GM19438 (cell line): ENCODE results near the gene TSPYL1.
A peak's percentile ranks its signal among the peaks of the same experiment; 100 is the strongest.
"Not testable (repeated sequence)": the region's sequence is repeated elsewhere in the genome, so short reads cannot be mapped to it uniquely, and the experiment has no call there.

Experiments used
- ATAC-seq: cut with Tn5 transposase; IDR thresholded peaks from one replicate; pipeline ENCODE4 v1.9.1; 2021; ENCODE audit warnings: low read depth; ENCODE audit not compliant: unreplicated experiment

TSPYL1 gene

DNA sequence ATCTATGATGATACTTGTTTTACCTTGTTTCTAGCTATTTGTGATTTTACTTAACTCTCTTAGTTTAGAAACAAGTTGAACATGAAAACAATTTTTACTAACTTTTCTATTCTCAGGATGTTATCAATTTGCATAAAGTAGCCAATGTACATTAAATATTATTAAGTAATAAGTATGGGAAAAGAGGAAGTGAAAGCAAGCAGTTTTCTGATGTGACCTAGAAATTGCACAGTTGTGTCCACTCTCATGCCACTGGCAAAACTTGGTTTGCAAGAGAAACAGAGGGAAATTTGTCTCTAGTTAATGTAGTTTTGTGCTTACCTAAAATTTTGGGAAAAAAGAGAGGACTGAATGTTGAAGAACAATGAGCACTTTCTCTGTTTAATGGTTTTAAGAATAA is 19.2 kb upstream of the TSPYL1 start:
- ATAC-seq = peak; percentile 71

DNA sequence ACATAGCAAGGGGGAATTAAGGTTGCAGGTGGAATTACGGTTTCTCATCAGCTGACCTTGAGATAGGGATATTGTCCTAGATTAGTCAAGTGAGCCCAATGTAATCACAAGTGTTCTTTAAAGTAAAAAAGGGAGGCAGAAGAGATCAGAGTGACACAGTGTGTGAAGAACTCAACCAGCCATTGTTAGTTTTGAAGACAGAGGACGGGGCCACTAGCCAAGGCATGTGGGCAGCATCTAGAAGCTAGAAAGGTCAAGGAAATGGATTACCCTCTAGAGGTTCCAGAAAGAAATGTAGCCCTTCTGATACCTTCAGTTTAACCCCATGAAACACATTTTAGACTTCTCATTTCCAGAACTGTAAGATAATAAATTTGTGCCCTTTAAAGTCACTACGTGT is 18.5 kb upstream of the TSPYL1 start:
- ATAC-seq = no peak

DNA sequence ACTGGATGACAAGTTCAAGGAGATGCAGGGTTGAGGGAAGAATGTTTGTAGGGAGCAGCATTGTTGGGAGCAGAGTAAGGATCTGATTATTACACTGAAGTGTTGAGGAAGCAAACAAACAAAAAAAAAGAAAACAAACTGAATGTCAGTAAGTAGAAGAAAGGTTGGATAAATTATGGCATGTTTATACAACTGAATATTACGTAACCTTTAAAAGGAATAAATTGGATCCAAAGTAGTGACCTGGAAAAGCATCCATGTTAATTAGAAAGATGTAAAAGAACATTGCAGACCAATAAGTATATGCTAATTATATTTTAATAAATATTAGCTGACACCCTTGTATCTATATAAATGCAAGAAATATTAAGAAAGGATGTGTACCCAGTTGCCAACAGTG is 12.8 kb upstream of the TSPYL1 start:
- no peak for ATAC-seq

DNA sequence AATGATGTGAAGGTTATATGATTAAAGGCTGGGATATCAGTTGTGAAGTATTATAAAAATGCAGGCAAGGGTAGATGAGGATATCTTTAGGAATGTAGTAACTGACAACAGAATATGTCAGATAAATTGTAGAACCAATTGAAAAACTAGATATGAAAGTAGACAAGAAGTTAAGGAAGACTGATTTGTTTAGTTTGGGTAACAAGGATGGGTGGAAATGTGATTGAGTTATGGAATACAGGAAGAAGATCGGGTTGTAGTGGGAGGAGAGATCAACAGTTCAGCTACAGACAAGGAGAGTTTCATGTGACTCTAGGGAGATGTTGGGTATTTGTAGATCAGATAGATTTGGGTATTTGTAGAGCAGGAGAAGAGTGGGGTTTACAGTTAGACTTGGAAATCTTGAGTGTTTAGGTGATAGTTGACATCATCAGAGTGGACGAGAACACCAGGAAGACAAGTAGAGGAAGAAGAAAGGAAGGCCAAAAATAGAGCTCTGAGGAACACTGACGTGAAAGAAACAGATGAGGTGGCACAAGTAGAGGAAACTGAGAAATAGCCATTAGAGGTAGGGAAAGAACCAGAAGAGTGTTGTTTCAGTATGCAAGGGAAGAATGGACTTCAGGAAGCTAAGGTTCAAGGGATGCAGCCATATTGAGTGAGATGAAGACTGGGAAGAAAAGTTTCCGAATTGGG is 12.1 kb upstream of the TSPYL1 start:
- ATAC-seq = no peak

DNA sequence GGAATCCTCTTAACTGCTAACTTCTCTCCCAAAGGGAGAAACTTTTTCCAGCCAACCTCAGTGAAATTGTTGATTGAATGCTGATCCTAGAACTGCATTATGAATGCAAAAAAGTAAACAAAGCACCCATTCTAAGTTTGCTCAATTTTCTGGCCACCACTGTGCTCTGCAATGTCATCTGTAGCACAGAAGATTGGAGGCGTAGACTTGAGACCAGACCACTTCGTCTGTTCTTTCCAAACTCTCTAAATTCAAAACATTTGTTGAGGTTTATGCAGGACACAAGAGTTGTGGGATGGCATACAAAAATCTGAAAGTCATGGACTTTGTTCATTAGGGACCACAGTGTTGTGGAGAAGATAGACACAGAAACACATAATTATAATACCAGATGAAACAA is 11.1 kb upstream of the TSPYL1 start:
- no peak for ATAC-seq

DNA sequence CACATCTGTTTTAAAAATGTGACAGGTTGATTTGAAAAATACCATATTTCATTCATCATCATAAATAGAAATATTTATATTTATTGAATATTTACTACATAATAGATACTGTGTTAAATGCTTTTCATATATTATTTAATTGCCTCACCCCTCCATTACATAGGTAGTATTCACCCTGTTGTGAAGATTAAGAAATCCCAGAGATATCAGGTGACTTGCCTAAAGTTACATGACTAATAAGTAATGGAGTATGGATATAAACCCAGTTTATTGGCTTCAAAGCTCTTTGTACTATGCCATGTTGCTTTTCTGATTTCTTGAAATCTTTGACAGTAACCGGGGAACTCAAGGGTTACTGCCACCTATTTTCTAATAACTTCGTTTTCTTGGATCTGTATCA is 10.1 kb upstream of the TSPYL1 start:
- no peak for ATAC-seq

DNA sequence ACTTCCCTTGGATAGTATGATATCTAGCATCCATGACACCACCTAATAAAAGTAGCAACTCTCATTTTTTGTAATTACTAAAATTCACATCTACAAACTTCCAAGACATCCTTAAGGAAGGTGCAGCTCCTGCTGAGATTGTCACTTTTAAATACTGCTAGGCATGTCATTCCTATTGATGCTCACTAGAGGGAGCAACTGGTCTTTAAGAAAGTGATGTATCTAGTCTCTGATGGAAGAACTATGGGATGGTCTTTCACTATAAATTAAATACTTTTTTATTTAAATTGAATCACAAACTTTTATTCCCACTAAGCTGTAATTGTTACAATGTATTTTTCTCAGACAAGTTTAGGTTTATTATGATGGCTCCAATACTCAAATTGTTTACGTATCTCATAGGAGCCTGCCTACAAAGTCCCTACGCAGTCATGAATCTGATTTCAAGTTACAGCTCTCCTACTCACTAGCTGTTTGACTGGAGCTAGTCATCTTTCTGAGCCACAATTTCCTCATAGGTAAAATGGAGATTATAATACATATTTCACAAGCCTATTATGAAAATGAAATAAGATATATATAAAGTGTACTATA is 8.1 kb upstream of the TSPYL1 start:
- no peak for ATAC-seq

DNA sequence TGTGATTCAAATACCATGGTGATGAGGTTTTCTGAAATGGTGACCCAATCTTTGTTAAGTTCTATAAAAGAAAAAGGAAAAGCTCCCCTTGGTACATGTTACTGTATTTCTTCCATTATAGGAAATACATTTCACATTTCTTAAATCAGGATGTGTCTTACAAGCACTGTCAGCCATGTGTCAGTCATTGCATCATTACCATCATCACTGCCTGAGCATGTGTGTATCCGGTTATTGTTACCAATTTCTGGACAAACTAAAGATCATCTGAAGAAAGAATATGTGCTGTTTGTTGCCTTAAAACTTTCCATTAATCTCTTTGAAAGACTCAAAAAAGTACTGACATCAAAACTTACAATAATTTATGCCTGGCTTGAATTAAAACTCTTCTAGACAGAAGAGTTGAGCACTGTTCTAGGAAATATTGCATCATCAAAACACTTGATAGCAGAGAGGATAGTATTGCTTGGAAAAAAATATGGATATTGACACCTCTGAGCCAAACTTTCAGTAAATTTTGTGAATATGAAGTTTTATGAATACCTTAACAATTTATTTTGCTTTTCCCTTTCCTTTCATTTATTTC is 7.1 kb upstream of the TSPYL1 start:
- ATAC-seq = no peak

DNA sequence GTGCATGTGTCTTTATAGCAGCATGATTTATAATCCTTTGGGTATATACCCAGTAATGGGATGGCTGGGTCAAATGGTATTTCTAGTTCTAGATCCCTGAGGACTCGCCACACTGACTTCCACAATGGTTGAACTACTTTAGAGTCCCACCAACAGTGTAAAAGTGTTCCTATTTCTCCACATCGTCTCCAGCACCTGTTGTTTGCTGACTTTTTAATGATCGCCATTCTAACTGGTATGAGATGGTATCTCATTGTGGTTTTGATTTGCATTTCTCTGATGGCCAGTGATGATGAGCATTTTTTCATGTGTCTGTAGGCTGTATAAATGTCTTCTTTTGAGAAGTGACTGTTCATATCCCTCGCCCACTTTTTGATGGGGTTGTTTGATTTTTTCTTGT is 5.3 kb upstream of the TSPYL1 start:
- not testable (repeated sequence) for ATAC-seq

DNA sequence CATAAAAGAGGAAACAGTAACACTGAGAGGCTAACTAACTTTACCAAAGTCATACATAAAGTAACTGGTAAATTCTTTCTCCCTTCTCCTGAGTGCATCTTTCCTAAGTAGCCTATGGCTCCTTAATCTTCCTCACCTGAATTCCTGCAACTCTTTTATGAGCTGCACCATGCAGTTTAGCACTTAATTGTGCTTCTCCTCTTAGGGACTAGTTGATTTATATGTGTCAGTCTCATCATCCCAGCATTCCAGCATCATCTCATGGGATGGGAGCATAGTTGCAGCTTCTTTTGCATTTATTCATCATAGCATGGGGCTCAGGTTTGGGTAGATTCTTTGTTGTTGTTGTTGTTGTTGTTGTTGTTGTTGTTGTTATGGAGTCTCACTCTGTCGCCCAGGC is 3.5 kb upstream of the TSPYL1 start:
- ATAC-seq = no peak

DNA sequence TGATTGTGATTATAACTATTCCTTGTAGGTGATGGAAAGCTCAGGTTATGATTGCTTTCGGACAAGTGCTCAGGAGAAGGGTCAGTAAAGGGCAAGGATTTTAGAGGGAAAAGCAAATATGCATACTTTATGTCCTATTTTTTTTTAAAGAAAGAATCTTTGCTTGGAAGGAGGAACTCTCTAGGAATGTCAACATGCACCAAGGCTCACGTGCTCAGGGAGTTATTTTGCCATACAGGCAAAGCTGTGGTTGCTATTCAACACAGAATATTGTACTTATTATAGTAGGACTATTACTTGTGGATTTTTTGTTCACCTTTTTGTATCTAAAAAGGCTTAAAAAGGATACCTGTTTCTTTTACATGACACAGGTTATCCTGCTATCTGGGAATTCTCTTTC is 3.0 kb upstream of the TSPYL1 start:
- no peak for ATAC-seq

DNA sequence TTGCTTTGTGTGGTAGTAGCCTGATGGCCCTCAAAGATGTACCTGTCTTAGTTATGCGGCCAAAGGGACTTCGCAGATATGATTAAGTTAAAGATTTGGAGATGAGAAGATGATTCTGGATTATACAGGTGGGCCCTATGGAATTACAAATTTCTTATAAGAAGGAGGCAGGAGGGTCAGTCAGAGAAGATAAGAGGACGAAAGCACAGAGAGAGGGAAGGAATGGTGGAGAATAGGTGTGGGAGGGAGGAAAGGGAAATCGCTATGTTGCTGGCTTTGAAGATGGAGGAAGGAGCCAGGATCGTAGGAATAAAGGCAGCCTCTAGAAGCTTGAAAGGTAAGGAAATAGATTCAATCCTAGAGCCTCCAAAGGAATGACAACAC is 1.2 kb upstream of the TSPYL1 start:
- ATAC-seq = no peak

DNA sequence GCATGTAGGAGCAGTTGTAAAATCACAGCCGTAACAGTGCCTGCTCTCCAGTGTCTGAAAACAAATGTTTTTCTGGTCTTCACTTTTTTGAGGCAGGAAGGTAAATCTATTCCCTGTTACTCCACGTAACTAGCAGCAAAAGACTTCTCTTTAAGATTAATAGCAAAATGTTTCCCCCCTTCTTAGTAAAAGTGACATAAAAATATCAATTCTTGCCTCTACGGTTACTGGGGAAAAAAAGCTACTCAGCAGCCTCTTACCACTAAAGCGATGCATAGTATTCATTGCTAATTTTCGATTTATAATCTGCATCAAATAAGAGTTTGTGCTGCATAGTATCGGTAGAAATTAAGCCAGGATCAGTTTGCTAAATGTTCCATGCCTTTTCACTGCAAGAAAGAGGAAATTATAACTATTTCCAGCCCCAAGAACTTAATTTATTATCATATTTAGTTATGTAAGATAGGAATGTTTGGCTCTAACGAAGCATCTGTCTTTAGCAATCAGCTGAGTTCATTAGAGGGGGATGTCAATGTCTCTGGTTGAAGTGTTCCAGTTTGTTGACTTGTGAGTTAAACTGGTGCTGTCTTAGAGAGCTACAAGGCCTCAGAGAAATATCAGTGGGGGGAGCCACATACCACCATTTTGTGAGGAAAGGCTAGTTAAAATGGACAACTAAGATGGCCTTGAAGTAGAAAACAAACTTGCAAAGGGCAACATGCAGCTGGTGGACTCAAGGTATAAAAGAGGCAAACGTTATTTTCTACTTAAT is 617 bp upstream of the TSPYL1 start:
- no peak for ATAC-seq

DNA sequence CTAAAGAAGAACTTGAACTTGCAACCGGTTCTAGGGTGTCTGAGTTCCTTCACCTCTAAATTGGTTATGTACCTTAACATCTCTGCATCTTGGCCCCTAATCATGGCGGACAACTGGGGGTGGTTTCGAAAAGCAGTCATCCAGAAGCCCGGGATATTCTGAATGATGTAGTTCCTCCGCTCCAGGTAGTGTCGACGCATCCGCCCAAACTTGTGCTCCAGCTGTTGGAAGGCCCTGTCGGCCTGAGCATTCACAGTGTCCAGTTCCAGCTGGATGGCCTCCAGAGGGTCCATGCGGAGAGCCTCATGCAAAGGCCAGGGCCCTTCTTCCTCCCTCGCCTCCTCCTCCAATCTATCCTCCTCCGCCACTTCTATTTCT is 887 bp downstream of the TSPYL1 start:
- ATAC-seq = no peak

DNA sequence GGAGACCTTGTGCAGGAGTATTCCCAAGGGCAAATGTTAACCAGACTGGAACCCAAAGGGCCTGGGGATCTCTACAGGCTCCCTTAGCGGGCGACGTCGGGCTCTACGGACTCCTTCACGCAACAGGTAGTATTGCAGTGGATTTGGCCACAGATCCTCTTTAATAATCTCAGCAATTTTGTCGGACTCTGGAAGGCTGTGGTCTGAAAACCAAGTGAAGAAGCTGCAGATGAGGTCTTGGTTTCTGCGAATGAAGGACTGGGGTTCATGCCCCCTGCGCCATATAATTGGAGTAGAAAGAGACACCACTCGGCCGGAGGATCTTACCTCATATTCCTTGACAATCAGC is 1.3 kb downstream of the TSPYL1 start:
- ATAC-seq = no peak

DNA sequence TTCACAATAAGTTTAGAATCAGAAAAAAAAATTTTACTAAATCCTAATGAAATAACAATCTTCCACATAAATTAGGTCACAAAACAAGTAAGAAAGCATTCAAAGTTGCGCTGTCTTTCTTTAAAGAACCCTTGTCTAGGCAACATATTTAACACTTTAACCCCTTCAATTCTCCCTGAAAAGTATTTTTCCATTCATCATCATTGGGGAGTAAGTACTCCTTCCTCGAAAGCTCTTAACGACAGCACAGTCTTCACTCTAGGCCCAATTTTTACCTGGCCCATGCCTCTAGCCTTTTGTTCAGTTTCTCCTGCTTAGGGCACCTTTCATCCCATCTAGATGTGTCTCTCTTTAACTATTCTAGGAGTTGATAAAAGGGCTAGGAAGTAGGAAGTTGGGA is 2.6 kb downstream of the TSPYL1 start:
- ATAC-seq = no peak

DNA sequence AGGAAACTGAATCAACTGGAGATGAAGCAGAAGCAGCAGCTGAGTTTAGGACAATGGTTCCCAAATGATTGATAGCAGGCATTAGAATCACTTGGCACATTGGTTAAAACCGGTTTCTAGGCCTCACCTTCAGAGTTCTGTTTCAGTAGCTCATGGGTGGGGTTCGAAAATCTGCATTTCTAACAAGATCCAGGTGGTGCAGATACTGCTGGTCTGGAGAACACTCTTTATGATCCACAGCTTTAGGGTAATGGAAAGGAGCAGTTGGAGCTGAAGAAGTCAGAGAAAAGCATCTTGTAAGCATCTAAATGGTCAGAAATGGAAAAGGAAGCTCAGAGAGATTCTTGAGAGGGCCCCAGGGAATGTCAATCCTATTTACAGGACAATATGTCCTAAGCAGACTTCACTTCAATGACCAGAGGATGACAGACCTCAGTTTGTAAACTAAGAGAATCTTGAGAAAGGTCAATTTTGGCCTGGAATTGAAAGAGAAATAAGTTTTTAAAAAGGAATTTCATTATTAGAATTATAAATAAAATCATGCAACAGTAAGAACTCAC is 8.5 kb downstream of the TSPYL1 start:
- no peak for ATAC-seq

DNA sequence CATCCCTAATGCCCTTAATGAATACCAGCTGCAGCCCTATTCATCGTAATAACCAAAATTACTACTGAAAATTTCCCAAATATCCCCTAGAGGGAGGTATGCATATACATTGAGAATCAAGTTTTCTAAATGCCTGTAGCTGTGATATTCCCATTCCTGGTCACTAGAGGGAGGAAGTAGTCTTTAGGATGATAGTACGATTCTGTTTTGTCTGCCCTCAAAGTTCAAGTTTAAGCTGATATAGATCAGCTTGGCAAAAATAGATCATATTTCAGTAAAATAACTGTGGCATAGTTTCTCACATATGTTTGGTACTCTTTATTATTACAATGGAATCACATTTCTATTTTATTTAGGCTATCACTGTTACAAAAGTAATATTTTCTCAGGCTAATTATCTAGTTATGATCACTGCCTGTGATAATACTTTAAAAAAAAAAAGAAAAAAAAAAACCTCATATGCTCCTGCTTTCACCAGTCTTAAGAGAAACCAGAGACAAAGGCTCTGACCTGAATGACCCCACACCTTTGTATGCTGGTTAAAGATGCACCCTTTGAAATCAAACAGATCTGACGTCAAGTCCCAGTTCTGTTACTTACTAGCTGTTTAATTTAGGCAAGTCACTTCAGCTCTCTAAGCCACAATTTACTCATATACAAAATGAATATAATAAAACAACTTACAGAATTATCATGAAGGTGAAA is 11.0 kb downstream of the TSPYL1 start:
- no peak for ATAC-seq

DNA sequence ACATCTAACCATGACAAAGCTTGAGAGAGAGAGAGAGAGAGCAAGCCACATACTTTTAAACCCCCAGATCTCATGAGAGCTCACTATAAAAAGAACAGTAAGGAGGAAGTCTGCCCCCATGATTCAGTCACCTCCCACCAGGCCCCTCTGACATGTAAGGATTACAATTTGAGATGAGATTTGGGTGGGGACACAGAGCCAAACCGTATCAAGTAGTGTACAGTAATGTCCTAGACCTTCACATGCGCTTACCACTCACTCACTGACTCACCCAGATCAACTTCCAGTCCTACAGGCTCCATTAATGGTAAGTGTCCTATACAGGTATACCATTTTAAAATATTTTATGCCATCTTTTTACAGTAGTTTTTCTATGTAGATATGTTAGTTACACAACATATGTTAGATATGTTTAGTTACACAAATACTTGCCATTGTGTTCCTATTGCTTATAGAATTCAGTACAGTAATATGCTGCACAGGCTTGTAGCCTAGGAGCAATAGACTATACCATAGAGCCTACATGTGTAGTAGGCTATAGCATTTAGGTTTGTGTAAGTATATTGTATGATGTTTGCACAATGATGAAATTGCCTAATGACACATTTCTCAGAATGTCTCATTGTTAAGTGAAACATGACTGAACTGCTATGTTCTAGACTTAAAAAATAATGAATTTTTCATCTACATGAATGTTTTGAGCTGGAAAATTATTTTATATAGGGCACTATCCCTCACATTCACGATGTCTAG is 11.7 kb downstream of the TSPYL1 start:
- no peak for ATAC-seq

DNA sequence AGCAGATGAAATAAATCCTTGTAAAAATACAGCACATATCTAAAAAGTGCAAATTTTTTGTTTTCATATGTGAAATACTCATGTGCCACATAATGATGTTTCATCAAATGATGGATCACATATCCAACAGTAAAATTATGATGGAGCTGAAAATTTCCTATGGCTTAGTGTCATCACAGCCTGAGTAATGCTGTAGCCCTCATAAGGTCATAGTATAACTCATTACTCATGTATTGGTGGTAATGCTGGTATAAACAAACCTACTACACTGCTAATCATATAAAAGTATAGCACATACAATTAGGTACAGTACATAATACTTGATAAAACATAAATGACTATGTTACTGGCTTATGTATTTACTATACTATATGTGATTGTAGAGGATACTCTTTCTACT is 12.9 kb downstream of the TSPYL1 start:
- no peak for ATAC-seq
